ENCODE results near the gene HSPA1A. TPM values are rescaled to one million over a fixed set of nuclear protein-coding genes. Genes with fewer than 3 reads are reported as not detected.
A peak's percentile ranks its signal among the peaks of the same experiment; 100 is the strongest.

The HSPA1A gene
- 100 to 1,000 TPM; 315 to 334 TPM for total RNA-seq

- H3K9me3 ChIP-seq: no peaks in the 10 kb centered on the region
- H3K4me1 ChIP-seq: peaks cover 0 to 36% of the 10 kb centered on the region in 2 donors
- H3K4me3 ChIP-seq: peak within 1 kb of the TSS; percentile 56 to 61
- peak; percentile 98 for DNase-seq (ENCODE audit: low spot score)
- no peaks in the 10 kb centered on the region for H3K36me3 ChIP-seq
- H3K27me3 ChIP-seq: no peaks in the 10 kb centered on the region
- H3K27ac ChIP-seq: peak within 1 kb of the TSS; percentile 100
- no peak for TF ChIP-seq CTCF (IDR thresholded peaks at IDR 0.05)
Observed at GRCh38 chr6:31815025-31815838, at the start of gene HSPA1A, which contains the start of gene HSPA1L. HSPA1A (plus strand) TSS chr6:31815543; CDS start chr6:31815757, 214 bp downstream. HSPA1L (minus strand) TSS chr6:31815283; CDS start chr6:31811972, 3,311 bp downstream.

- TF ChIP-seq CTCF (IDR thresholded peaks at IDR 0.05): no peak
- H3K9me3 ChIP-seq: no peaks in the 10 kb centered on the region
- H3K27ac ChIP-seq: no peak overlapping the region
- H3K4me1 ChIP-seq: peaks cover 0 to 4% of the 10 kb centered on the region in 2 donors
- H3K36me3 ChIP-seq: no peaks in the 10 kb centered on the region
- H3K27me3 ChIP-seq: no peaks in the 10 kb centered on the region
- no peak overlapping the region for H3K4me3 ChIP-seq
- no peak for DNase-seq (ENCODE audit: low spot score)
Observed at GRCh38 chr6:31765559-31765909, 49.8 kb upstream of the HSPA1A start.

- Histone ChIP-seq H3K27ac (no peak overlapping the region), H3K27me3 (no peaks in the 10 kb centered on the region), H3K4me3 (peak overlapping the region in 1 of 2 donors; percentile 34), H3K9me3 (no peaks in the 10 kb centered on the region), H3K4me1 (peaks cover 0 to 4% of the 10 kb centered on the region in 2 donors), H3K36me3 (no peaks in the 10 kb centered on the region)
- TF ChIP-seq CTCF (IDR thresholded peaks at IDR 0.05): no peak
- DNase-seq (ENCODE audit: low spot score): no peak
Observed at GRCh38 chr6:31765910-31766794, 49.2 kb upstream of the HSPA1A start.

- H3K9me3 ChIP-seq: no peaks in the 10 kb centered on the region
- H3K36me3 ChIP-seq: no peaks in the 10 kb centered on the region
- no peaks in the 10 kb centered on the region for H3K27me3 ChIP-seq
- H3K4me3 ChIP-seq: no peak overlapping the region
- H3K27ac ChIP-seq: no peak overlapping the region
- peaks cover 0 to 4% of the 10 kb centered on the region in 2 donors for H3K4me1 ChIP-seq
- TF ChIP-seq CTCF (IDR thresholded peaks at IDR 0.05): no peak
- DNase-seq (ENCODE audit: low spot score): no peak
Observed at GRCh38 chr6:31767096-31767645, 48.2 kb upstream of the HSPA1A start.

- DNase-seq (ENCODE audit: low spot score): no peak
- TF ChIP-seq CTCF (IDR thresholded peaks at IDR 0.05): no peak
Observed at GRCh38 chr6:31768363-31769257, 46.7 kb upstream of the HSPA1A start.

More at GRCh38 chr6:31768363-31769257, 46.7 kb upstream of the HSPA1A start:
- Histone ChIP-seq H3K9me3 (no peaks in the 10 kb centered on the region), H3K4me1 (peaks cover 0 to 4% of the 10 kb centered on the region in 2 donors), H3K27me3 (no peaks in the 10 kb centered on the region), H3K27ac (no peak overlapping the region), H3K36me3 (no peaks in the 10 kb centered on the region), H3K4me3 (no peak overlapping the region)

Measured in right atrium auricular region (tissue), 2 donors.